GM21447 (cell line): ENCODE results near the gene AGK.

Experiments
- ATAC-seq: cut with Tn5 transposase; IDR thresholded peaks from one replicate; pipeline ENCODE4 v1.9.1; 2021; ENCODE audit not compliant: unreplicated experiment

AGK gene

GRCh38 chr7:141585592-141586510 is 34.6 kb downstream of the AGK start:
- peak; percentile 90 for ATAC-seq

GRCh38 chr7:141586878-141587277 is 35.7 kb downstream of the AGK start:
- ATAC-seq: no peak

DNA sequence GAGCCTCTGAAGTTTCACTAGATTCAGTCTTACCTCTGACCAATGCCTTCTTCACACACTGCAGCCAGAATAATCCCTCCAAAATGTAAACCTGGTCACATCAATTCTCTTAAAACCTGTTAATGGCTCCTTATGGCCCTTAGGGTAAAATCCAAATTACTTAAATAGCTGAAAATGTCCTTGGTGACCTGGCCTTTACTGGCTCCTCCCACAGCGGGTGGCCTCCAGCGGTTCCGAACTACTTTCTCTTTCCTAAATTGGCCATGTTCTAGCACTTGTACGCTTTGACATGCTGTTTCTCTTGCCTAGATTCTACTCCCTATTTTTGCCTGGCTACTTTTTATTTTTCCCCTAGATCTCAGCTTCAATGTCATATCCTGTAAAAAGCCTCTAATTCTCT is 36.1 kb downstream of the AGK start:
- no peak for ATAC-seq

- ATAC-seq: no peak
Observed at GRCh38 chr7:141588912-141589311, 37.7 kb downstream of the AGK start.

GRCh38 chr7:141590071-141590470 is 38.9 kb downstream of the AGK start:
- ATAC-seq: no peak

GRCh38 chr7:141590666-141591065 is 39.5 kb downstream of the AGK start:
- ATAC-seq: no peak

DNA sequence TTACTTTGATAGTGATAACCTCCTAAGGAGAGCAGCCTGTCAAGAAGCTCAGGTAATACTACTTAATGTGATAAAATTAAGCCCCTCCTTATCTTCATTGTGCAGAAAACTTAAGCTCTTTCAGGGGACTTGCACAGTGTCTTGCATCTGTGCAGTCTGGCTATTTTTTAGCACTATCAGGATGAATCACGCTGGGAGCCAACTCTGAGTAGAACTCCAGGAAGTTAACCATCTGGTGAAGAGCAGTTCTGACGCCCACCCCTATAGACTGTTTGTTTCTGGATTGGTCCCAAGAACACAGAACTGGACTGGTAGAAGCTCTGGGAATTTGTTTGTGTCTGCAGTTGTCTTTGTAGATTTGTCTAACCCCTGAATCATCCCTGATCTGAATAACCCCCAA is 41.9 kb downstream of the AGK start:
- ATAC-seq: peak; percentile 70

- no peak for ATAC-seq
Observed at GRCh38 chr7:141597966-141598365, 46.8 kb downstream of the AGK start.

DNA sequence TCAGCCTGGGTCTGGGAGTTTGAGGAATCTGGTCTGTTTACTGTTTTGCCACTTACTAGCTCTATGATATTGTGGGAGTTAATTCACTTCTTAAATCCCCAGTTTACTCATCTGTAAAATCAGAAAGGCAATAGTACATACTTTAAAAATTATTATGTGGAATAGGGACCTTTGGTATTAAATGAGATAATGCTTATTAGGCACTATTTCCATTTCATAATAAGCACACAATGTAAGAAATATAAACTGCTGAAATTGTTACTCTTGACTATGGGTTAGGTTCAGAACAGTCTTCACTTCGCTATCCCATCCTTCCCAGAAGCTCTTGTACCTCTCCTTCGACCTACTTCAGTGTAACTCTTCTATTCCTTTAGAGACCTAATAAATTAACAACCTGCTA is 47.2 kb downstream of the AGK start:
- ATAC-seq: no peak

DNA sequence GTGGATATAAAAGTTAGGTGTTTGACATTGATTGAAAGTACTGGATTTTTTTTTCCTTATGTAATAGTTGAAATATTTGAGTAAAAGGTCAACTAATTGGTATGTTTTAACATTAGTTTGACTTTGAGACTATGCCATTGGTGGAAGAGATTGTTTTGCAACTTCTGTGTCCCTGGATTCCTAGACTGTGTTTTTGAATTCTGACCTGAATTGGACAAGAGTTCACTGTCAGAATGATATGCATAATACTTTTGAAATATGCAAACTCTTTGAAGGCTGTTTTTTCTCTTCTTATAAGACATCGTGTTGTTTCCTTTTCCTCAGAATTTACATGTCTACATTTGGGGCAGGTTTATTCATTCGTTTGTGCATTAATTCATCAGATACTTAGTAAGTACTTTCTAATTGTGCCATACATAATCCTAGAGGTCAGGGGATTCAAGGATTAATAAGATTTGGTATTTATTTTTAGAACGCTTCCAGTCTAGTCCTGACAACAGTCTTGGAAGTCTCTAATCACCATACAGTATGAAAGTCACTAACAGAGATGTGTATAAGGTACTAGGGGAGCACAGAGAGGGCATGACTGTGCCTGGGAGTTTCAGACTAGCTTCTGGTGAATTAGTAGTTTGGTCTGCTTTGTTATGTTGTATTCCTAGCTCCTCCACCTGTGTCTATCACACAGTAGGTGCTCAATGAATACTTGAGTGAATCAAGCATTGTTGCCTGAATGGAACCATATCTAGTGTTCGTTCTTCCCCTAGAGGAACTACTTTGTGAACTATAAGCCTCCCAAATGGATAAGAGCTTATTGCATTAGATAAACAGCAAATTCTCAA is 49.2 kb downstream of the AGK start:
- ATAC-seq: no peak

DNA sequence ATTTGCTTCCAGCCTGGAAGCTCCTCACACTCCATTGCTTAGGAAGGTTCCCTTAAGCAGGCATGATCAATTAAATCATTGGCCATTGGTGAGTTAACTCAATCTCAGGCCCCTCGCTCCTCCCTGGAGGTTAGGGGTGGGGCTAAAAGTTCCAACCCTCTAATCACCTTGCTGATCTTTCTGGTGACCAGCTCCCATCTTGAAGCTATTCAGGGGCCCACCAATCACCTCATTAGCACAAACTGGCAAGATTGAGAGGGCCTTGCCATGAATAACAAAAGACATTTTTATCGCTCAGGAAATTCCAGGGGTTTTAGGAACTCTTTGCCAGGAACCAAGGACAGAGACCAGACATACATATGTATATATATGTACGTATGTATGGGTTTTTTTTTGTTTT is 58.4 kb downstream of the AGK start:
- no peak for ATAC-seq

- ATAC-seq: no peak
Observed at GRCh38 chr7:141610671-141611070, 59.5 kb downstream of the AGK start.

GRCh38 chr7:141612861-141613260 is 61.7 kb downstream of the AGK start:
- ATAC-seq: no peak

- no peak for ATAC-seq
Observed at GRCh38 chr7:141617280-141617679, 66.1 kb downstream of the AGK start.

DNA sequence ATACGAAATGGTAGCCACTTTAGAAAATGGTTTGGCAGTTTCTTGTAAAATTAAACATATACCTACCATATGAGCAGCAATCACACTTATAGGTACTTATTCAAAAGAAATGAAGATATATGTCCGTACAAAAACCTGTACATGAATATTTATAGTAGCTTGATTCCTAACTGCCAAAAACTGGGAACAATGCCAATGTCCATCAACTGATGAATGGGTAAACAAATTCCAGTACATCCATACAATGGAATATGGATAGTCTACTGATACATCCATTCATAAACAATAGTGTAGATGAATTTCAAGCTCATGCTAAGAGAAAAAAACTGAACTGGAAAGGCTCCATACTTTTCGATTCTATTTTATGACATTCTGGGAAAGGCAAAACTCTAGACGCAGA is 68.5 kb downstream of the AGK start:
- no peak for ATAC-seq

- no peak for ATAC-seq
Observed at GRCh38 chr7:141624763-141625162, 73.6 kb downstream of the AGK start.

GRCh38 chr7:141630621-141631020 is 79.4 kb downstream of the AGK start:
- ATAC-seq: no peak

GRCh38 chr7:141631525-141631924 is 80.3 kb downstream of the AGK start:
- ATAC-seq: no peak

- ATAC-seq: no peak
Observed at GRCh38 chr7:141634065-141634464, 82.9 kb downstream of the AGK start.

- no peak for ATAC-seq
Observed at GRCh38 chr7:141636053-141636452, 84.8 kb downstream of the AGK start.

DNA sequence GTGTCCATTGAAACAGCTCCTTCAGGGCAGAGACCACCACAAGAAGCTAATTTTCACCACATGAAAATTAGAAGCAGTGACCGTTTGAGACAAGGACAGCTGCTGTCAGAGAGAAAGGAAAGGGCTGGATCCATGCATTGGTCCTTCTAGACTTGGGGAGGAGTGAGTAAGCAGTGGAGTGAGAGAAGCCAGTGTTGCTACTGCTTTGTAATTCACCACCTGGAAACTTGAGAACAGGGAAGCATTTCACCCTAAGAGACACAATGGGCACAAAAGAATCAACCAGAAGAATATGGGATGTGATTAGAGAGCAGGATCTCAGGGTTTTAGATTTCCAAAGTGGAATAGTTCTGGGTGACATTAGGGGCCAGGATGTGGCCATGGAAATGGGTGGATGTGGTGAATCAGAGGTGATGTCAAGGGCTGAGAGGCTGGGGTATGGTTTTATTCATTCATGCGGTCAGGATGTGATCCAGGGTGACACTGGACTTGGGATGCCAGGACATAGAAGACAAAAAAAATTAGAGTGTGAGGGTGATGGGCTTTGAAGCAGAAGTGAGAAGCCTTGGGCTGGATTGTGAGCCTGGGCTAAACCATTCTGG is 89.1 kb downstream of the AGK start:
- no peak for ATAC-seq

DNA sequence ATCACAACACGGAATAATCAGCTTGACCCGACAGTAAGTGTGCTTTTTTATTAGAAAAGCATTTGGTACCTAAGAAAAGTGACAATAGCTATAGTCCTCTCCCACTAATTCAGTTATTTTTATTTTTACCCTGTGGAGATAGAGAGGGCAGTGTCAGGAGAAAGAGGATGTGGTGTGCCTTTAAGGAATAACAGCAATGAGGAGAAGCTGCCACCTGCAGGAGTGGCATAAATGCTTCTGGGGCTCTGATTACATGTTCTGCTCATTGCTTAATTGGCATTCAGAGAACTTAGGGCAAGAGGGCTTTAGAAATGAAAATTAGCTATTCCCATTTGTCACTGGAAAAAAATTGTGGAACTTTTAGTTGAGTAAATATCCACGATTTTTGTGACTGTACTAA is 90.7 kb downstream of the AGK start:
- ATAC-seq: no peak
